CD4-positive, alpha-beta T cell (primary cell): ENCODE results near the gene LRRC14B. TPM values are rescaled to one million over a fixed set of nuclear protein-coding genes. Genes with fewer than 3 reads are reported as not detected.

Source experiments
- ATAC-seq: fragments of 200-7000 bp; cut with Tn5 transposase; one replicate; pipeline ENCODE4 v1.10.0; 2022; ENCODE audit warnings: mild to moderate bottlenecking; ENCODE audit not compliant: poor library complexity
- CTCF ChIA-PET: fragments of 350-600 bp; sonication (Branson Sonifier 250); formaldehyde crosslinking; loops from one replicate; lab custom pipeline; 2021; ENCODE audit warnings: antibody characterized with exemption, inconsistent platforms; lab: Charles Lee
- POLR2A ChIA-PET: fragments of 350-600 bp; sonication (Branson Sonifier 250); formaldehyde crosslinking; loops from one replicate; lab custom pipeline; 2021; ENCODE audit warnings: antibody characterized with exemption, inconsistent platforms; lab: Charles Lee
- DNase-seq, 14 experiments: peaks; one replicate each; pipeline ENCODE4 v3.0.0-alpha.2; 2013 to 2020; ENCODE audit warnings: mixed read lengths in 2 of 14
- H3K27ac ChIP-seq, 2 donors: one replicate each; pipeline versions ENCODE4 v1.5.1 to v1.7.0; 2013; ENCODE audit warnings: low read length in 2 of 2, low read depth in 1 of 2, mild to moderate bottlenecking in 1 of 2
- H3K27me3 ChIP-seq, 2 experiments: 1 replicate in 1 of 2; 2 replicates in 1 of 2; pipeline versions ENCODE4 v1.6.1 to v1.7.0; 2013; ENCODE audit warnings: low read length in 2 of 2, control low read depth in 1 of 2, mild to moderate bottlenecking in 1 of 2, moderate library complexity in 1 of 2; ENCODE audit not compliant: insufficient read depth in 2 of 2, control insufficient read depth in 1 of 2
- H3K36me3 ChIP-seq: one replicate; pipeline ENCODE4 v1.6.1; 2013; ENCODE audit warnings: low read length, control low read depth; ENCODE audit not compliant: insufficient read depth
- H3K4me1 ChIP-seq: one replicate; pipeline ENCODE4 v1.6.1; 2013; ENCODE audit warnings: low read length, control low read depth; ENCODE audit not compliant: insufficient read depth
- H3K4me3 ChIP-seq: one replicate; pipeline ENCODE4 v1.5.1; 2013; ENCODE audit warnings: mild to moderate bottlenecking, low read length, moderate library complexity
- H3K9me3 ChIP-seq, 2 experiments: 1 replicate in 1 of 2; 2 replicates in 1 of 2; pipeline versions ENCODE4 v1.6.1 to v1.7.0; 2013; ENCODE audit warnings: low read length in 2 of 2, mild to moderate bottlenecking in 2 of 2, control low read depth in 1 of 2, moderate library complexity in 1 of 2; ENCODE audit not compliant: control insufficient read depth in 1 of 2, insufficient read depth in 1 of 2
- H3K27ac Mint-ChIP-seq: one replicate; pipeline ENCODE4 v1.8.0; 2020; ENCODE audit warnings: mixed read lengths
- H3K27me3 Mint-ChIP-seq: one replicate; pipeline ENCODE4 v1.8.0; 2021; ENCODE audit warnings: mixed read lengths
- H3K36me3 Mint-ChIP-seq: one replicate; pipeline ENCODE4 v1.8.0; 2021; ENCODE audit warnings: low read depth, mixed read lengths
- H3K4me1 Mint-ChIP-seq: one replicate; pipeline ENCODE4 v1.8.0; 2021; ENCODE audit warnings: low read depth, mixed read lengths
- H3K4me3 Mint-ChIP-seq: one replicate; pipeline ENCODE4 v1.8.0; 2020; ENCODE audit warnings: mild to moderate bottlenecking, mixed read lengths
- H3K9me3 Mint-ChIP-seq: one replicate; pipeline ENCODE4 v1.8.0; 2020; ENCODE audit warnings: mixed read lengths
- intact Hi-C, 2 experiments: fragments of 100-400 bp; cut with DNase I in 1 of 2; cut with micrococcal nuclease in 1 of 2; formaldehyde crosslinking; loops; one replicate each; pipeline versions ENCODE4 v1.15.1 to v1.9.0; 2023 to 2025; cut with DNase I, micrococcal nuclease
- total RNA-seq, 174 experiments: library from RNA in 2 of 174; stranded (reverse) in 2 of 174; gene quantifications; one replicate each; pipeline ENCODE4 v1.2.3 and lab custom pipeline; 2021 to 2026
- TF ChIP-seq, protein P1 (sequence below): fragments of 200-600 bp; IDR thresholded peaks from one replicate; pipeline ENCODE4 v1.8.0; 2022; ENCODE audit warnings: antibody characterized with exemption, mild to moderate bottlenecking

Gene LRRC14B
- total RNA-seq, 2 experiments from 2014 or later: 0.14 TPM; not detected in 1

DNA sequence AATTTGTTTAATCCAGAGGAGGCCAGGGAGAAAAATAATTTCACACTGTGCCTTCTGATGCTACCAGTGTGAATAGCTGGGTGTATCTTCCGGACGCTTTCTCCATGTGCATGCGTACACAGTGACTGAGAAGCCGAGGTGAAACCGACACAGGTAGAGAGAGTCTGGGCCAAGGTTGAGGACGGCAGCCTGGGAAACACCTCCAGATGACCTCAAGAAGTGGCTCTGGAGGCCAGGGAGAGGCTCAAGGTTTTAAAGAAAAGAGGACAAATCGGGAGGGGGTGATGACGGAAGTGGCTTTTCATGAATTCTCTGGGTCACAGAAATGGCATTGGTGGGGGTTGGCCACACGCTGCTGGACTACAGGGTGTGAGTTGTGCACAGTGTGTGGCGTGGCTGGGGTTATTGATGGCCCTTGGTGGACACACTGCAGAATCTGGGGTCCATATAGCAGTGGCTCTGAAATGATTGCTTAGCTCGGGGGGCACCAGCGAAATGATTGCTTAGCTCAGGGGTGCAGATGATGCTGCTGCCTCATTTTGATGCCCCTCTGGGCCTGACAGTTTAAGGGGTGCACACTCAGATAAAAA is 34.1 kb upstream of the LRRC14B start:
- Mint-ChIP-seq H3K4me1 (no peaks in the 10 kb centered on the region), H3K4me3 (no peak overlapping the region), H3K9me3 (no peaks in the 10 kb centered on the region), H3K36me3 (no peaks in the 10 kb centered on the region), H3K27me3 (peaks cover 21% of the 10 kb centered on the region), H3K27ac (no peak overlapping the region)
- Histone ChIP-seq H3K27me3 (peaks cover 4 to 12% of the 10 kb centered on the region in 2 experiments), H3K4me1 (no peaks in the 10 kb centered on the region), H3K36me3 (no peaks in the 10 kb centered on the region), H3K9me3 (no peaks in the 10 kb centered on the region), H3K27ac (no peak overlapping the region), H3K4me3 (no peak overlapping the region)
- TF ChIP-seq, protein P1, sequence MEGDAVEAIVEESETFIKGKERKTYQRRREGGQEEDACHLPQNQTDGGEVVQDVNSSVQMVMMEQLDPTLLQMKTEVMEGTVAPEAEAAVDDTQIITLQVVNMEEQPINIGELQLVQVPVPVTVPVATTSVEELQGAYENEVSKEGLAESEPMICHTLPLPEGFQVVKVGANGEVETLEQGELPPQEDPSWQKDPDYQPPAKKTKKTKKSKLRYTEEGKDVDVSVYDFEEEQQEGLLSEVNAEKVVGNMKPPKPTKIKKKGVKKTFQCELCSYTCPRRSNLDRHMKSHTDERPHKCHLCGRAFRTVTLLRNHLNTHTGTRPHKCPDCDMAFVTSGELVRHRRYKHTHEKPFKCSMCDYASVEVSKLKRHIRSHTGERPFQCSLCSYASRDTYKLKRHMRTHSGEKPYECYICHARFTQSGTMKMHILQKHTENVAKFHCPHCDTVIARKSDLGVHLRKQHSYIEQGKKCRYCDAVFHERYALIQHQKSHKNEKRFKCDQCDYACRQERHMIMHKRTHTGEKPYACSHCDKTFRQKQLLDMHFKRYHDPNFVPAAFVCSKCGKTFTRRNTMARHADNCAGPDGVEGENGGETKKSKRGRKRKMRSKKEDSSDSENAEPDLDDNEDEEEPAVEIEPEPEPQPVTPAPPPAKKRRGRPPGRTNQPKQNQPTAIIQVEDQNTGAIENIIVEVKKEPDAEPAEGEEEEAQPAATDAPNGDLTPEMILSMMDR: no peak
- POLR2A ChIA-PET: no interaction called here
- ATAC-seq (no peak), DNase-seq (no peak)
- CTCF ChIA-PET: no interaction called here
- intact Hi-C loops: no loop called here

DNA sequence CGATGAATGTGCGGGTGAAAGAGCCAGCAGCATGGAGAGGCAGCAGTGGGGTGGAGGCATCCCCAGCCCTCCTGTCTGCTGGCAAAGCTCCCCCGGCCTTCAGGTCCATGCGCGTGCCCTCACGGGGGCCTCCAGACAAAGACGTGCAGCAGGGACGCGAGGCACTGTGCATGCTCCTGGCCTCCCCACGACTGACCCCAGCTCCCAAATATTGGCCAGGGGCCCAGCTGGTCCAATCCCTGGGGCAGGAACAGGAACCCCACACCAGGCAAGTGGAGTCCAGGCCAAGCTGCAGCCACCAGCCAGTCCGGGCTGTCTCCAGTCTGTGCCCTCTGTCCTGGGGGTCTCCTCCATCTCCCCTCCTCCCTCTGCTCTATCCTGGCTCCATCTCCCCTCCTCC is 33.5 kb upstream of the LRRC14B start:
- Mint-ChIP-seq H3K27me3 (peaks cover 21% of the 10 kb centered on the region), H3K27ac (no peak overlapping the region), H3K4me1 (no peaks in the 10 kb centered on the region), H3K9me3 (no peaks in the 10 kb centered on the region), H3K36me3 (no peaks in the 10 kb centered on the region), H3K4me3 (no peak overlapping the region)
- Histone ChIP-seq H3K36me3 (no peaks in the 10 kb centered on the region), H3K4me3 (no peak overlapping the region), H3K4me1 (no peaks in the 10 kb centered on the region), H3K27ac (no peak overlapping the region), H3K9me3 (peaks cover 0 to under 1% of the 10 kb centered on the region in 2 experiments), H3K27me3 (peaks cover 4 to 12% of the 10 kb centered on the region in 2 experiments)
- CTCF ChIA-PET: no interaction called here
- ATAC-seq (no peak), DNase-seq (peak in 1 of 14 experiments; percentile 5)
- TF ChIP-seq, protein P1: no peak
- POLR2A ChIA-PET: no interaction called here
- intact Hi-C loops: no loop called here

DNA sequence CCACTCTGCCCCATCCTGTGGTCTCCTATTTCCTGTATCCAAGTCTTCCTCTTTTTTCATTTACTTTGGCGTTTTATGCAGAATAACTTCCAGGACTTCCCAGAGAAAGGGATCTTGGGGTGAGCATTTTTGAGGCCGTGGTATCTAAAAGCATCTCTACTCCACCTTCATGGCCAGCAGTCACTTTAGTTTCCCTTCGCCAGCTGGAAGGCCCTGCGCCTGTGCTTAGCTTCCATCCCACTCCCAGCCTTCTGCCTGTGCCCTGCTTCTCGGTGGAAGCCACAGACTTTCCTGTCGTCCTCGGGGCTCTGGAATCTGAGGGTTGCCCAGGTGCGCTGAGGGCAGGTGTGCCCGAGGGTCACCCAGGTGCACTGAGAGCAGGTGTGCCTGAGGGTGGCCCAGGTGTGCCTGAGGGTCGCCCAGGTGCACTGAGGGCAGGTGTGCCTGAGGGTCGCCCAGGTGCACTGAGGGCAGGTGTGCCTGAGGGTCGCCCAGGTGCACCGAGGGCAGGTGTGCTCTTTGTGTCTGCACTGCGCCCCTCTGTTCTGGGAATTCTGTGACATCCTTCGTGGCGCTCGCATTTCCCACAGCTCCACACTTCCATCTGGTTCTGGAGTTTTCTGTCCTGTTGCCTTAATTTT is 32.4 kb upstream of the LRRC14B start:
- H3K9me3 Mint-ChIP-seq: no peaks in the 10 kb centered on the region
- peaks cover 4 to 12% of the 10 kb centered on the region in 2 experiments for H3K27me3 ChIP-seq
- TF ChIP-seq, protein P1: no peak
- intact Hi-C loops: no loop called here
- CTCF ChIA-PET: no interaction called here
- H3K36me3 ChIP-seq: no peaks in the 10 kb centered on the region
- no peak overlapping the region for H3K4me3 ChIP-seq
- H3K27me3 Mint-ChIP-seq: peaks cover 21% of the 10 kb centered on the region
- no peaks in the 10 kb centered on the region for H3K4me1 Mint-ChIP-seq
- H3K4me3 Mint-ChIP-seq: no peak overlapping the region
- peaks cover 0 to 7% of the 10 kb centered on the region in 2 experiments for H3K9me3 ChIP-seq
- no peak overlapping the region for H3K27ac Mint-ChIP-seq
- H3K27ac ChIP-seq: no peak overlapping the region
- ATAC-seq (no peak), DNase-seq (peak in 2 of 14 experiments; percentile 1 to 21)
- POLR2A ChIA-PET: no interaction called here
- no peaks in the 10 kb centered on the region for H3K36me3 Mint-ChIP-seq
- H3K4me1 ChIP-seq: no peaks in the 10 kb centered on the region
